ENCODE results near the gene BABAM2.
A peak's percentile ranks its signal among the peaks of the same experiment; 100 is the strongest.

Gene BABAM2

GRCh38 chr2:28219758-28220368, 329.3 kb downstream of the BABAM2 start:
- DNase-seq (ENCODE audit: low read depth): no peak
- TF ChIP-seq CTCF (conservative IDR thresholded peaks at IDR 0.05; ENCODE audit: control insufficient read depth, insufficient read depth, low read depth, low read length): no peak
- H3K4me3 ChIP-seq (ENCODE audit: control insufficient read depth, low read depth, low read length): no peak overlapping the region

- no peak for TF ChIP-seq CTCF (conservative IDR thresholded peaks at IDR 0.05; ENCODE audit: control insufficient read depth, insufficient read depth, low read depth, low read length)
- H3K4me3 ChIP-seq (ENCODE audit: control insufficient read depth, low read depth, low read length): no peak overlapping the region
- DNase-seq (ENCODE audit: low read depth): peak; percentile 93
These were observed 334.3 kb downstream of the BABAM2 start for GRCh38 chr2:28224648-28225472.

GRCh38 chr2:28225473-28226080, 335.0 kb downstream of the BABAM2 start:
- TF ChIP-seq CTCF (conservative IDR thresholded peaks at IDR 0.05; ENCODE audit: control insufficient read depth, insufficient read depth, low read depth, low read length): no peak
- H3K4me3 ChIP-seq (ENCODE audit: control insufficient read depth, low read depth, low read length): no peak overlapping the region
- DNase-seq (ENCODE audit: low read depth): no peak

GRCh38 chr2:28226558-28226957, 336.0 kb downstream of the BABAM2 start:
- H3K4me3 ChIP-seq (ENCODE audit: control insufficient read depth, low read depth, low read length): no peak overlapping the region
- DNase-seq (ENCODE audit: low read depth): no peak
- no peak for TF ChIP-seq CTCF (conservative IDR thresholded peaks at IDR 0.05; ENCODE audit: control insufficient read depth, insufficient read depth, low read depth, low read length)

GRCh38 chr2:28227498-28227897, 337.0 kb downstream of the BABAM2 start:
- H3K4me3 ChIP-seq (ENCODE audit: control insufficient read depth, low read depth, low read length): no peak overlapping the region
- TF ChIP-seq CTCF (conservative IDR thresholded peaks at IDR 0.05; ENCODE audit: control insufficient read depth, insufficient read depth, low read depth, low read length): no peak
- DNase-seq (ENCODE audit: low read depth): no peak

GRCh38 chr2:28228434-28228995, 338.0 kb downstream of the BABAM2 start:
- TF ChIP-seq CTCF (conservative IDR thresholded peaks at IDR 0.05; ENCODE audit: control insufficient read depth, insufficient read depth, low read depth, low read length): peak; percentile 5
- DNase-seq (ENCODE audit: low read depth): no peak
- H3K4me3 ChIP-seq (ENCODE audit: control insufficient read depth, low read depth, low read length): no peak overlapping the region
